EL (cell line): ENCODE results near the gene PLGRKT.
"Not testable (repeated sequence)": the region's sequence is repeated elsewhere in the genome, so short reads cannot be mapped to it uniquely, and the experiment has no call there.

Source experiments
- DNase-seq: peaks from one replicate; pipeline ENCODE4 v3.0.0-alpha.2; 2016

Gene PLGRKT

DNA sequence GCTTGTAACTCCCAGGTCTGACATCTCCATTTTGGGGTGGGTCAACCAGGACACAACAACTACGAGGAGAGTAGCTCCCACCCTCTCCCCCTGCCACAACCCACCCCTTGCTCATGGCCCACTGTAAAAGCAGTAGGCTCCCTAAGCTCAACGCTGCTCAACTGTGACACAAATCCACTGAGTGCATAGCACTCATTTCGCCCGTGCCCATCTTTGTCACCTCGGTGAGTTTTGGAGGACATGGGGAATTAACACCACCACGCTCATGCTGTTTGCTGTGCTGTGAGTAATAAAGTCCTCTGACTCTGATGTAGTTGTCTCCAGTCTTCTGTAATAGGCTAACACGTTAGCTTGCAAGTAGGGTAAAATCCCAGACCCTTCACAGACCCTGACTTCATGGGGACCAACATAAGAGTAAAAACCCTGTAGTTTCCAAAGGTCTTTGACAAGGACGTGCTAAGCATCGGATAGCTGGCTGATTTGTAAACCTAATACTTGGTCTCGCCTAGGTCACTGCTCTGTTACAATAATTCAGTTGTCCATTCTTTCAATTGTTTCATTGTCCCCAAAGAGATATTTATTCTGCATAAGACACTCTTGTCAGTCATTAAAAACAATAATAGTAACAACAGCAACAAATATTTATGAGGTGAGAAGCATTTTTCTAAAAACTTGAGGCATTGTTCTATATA lies 7.7 kb downstream of the PLGRKT start:
- no peak for DNase-seq

DNA sequence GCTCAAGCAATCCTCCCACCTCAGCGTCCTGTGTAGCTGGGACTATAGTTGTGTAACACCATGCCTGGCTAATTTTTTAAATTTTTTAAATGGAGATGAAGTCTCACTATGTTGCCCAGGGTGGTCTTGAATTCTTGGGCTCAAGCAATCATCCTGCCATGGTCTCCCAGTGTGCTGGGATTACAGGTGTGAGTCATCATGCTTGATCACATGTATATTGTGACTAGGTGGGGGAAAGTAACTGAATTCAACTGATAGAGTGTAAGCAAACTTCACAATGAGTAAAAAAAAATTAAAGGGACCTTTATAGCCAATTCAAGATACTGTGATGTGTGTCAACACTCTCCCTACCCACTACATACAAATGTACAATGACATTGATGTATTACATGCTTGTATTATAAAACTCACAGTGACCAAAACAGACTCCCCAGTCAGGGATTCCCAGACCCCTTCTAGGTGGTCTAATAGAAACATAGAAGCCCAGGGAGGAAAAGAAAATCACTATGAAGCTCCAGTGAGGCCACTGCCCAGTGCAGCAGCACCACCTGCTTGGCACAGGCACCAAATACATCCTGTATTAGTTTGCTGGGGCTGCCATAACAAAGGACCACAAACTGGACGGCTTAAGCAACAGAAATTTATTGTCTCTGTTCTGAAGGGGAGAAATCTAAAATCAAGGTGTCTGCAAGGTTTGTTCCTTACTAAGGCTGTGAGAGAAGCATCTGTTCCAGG lies 8.8 kb downstream of the PLGRKT start:
- peak; percentile 11 for DNase-seq

DNA sequence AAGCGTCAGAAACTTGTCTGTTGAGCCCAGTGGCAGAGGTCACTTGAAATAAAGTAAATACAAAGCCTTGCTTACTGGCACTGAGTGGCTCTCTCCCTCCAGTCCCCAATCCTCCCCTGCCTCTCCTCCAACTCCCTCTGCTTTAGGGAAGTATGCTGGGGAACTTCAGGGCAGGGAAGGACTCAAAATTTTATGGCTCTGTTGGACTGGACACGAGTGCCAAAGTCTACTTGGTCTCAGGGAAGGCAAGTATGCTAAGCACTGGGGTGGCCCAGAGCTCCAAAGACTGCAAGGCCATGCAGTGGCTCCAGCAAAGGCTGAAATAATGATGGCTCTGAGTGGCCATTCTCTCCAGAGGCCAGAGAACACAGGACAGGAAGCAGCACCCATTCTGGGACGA lies 9.6 kb downstream of the PLGRKT start:
- no peak for DNase-seq

DNA sequence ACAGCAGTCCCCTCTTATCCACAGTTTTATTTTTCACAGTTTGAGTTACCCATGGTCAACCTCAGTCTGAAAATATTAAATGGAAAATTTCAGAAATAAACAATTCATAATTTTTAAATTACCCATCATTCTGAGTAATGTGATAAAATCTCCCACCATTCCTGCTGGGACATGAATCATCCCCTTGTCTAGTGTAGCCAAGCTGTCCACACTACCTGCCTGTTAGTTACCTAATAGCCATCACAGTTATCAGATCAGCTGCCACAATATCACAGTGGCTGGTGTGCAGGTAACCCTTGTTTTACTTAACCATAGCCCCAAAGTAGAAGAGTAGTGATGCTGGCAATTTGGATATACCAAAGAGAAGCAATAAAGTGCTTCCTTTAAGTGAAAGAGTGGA lies 10.7 kb downstream of the PLGRKT start:
- no peak for DNase-seq

DNA sequence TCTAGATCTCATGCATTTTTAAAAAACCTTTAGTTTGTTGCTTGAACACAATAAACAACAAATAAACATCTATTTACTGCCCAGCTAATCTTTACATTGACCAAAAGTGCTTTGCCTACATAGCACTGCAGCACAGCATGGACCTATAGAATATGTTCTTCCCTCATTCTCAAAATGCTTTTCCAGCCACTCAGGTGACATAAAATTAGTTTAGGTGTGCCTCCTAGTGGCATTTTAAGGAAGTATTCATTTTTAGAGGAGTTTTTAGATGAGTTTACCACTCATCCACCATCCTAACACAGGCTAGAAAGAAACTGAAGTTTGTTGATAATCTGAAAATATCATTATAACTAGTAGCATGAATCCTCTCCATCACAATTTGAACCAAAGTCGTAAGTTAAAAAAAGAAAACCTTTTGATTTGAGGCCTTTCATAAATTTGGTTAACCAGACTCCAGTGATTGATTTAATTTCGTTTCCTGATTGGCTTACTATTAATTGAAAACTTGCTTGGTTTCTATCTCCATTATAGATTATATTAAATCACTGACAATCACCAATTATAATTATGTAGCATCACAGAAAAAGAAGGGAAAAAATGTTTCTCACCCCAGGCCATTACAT lies 12.6 kb downstream of the PLGRKT start:
- DNase-seq, result peak; percentile 34

DNA sequence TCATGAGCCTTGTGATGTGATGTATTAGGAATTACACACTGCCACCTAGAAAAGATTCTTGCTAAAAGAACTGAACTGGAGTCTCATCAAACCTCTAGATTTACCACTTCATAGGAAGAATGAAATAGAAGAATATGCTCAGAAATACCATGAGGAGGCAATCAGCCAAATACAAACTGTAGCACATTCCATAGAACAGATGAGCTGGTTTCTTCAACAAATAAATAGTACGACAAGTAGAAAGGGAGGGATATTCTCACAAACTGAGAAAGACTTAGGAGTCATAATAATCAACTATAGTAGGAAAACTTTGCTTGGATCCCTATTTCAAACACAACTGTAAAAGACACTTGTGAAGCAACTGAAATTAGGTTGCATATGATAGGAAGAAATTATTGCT lies 15.4 kb downstream of the PLGRKT start:
- no peak for DNase-seq

DNA sequence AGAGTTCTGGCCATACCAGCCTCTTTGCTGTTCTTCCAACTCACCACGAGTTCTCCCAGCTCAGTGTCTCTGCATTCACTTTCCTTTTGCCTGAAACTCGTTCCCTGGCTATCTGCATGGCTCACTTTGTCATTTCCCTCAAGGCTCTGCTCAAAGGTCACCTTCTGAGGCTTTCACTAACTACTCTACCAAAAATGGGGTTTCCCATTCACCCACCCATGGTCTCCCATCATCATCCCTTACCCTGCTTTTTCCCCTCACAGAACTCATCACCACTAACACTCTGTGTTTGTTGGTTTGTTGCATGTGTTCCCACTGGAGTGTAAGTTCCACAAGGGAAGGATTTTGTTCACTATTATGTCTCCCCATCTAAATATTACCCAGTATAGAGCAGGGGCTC lies 16.6 kb downstream of the PLGRKT start:
- no peak for DNase-seq

DNA sequence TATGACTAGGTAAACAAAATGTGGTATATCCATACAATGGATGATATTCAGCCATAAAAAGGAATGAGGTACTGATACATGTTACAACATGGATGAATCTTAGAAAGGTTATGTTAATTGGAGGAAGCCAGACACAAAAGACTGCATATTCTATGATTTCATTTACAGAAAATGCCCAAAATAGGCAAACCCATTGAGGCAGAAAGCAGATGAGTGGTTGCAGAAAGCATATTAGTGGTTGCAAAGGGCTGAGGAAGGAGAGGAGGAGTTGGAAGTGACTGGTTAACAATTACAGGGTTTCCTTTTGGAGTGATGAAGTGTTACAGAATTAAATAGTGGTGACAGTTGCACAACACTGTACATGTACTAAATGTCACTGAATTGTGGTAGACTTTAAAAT lies 17.7 kb downstream of the PLGRKT start:
- no peak for DNase-seq

DNA sequence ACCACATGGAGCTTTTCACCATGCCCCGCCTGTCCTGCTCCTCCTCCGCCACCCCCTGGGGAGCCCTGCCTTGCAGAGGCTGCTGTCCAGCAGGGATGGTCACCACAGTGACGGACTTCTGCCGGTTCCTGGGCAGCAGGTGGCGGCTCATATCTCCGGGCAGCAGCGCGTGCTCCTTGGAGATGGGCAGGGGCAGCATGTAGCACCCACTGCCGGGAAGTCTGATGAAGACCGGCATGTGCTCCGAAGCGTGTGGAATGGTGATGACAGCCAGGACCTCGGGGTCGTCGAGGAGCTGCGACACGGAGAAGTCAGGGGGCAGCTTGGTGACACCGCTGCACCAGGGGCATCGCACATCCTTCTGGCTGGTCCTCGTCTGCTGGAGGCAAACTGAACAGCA lies 19.2 kb downstream of the PLGRKT start:
- no peak for DNase-seq

DNA sequence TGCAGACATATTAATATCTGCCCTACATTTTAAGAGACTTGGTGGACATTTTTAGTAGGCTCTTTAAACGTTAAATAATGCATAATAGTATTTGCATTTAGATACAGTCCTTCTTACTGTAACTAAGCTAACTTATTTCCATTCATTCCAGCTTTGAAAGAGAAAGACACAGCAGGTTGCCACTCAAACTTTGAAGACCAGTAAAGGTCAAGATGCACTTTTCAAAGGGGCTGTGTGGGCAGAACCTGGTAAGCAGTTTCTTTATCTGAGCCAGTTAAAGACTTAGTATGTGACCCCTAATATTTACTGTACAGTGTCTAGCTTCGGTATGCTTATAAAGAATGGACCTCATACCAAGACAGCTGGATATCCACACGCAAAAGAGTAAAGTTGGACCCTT lies 20.8 kb downstream of the PLGRKT start:
- no peak for DNase-seq

DNA sequence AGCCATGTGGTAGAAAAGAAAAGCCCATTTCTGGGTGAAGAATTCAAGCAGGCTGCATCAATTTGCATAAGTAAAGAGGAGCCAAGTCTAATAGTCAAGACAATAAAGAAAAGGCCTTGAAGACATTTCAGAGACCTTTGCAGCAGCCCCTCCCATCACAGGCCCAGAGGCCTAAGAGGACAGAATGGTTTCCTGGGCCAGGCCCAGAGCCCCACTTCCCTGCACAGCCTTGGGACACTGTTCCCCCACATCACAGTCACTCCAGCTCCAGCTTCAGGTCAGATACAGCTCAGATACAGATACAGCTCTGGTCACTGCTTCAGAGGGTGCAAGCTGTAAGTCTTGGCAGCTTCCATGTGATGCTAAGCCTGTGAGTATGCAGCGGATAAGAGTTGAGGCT lies 29.1 kb downstream of the PLGRKT start:
- DNase-seq, result no peak

DNA sequence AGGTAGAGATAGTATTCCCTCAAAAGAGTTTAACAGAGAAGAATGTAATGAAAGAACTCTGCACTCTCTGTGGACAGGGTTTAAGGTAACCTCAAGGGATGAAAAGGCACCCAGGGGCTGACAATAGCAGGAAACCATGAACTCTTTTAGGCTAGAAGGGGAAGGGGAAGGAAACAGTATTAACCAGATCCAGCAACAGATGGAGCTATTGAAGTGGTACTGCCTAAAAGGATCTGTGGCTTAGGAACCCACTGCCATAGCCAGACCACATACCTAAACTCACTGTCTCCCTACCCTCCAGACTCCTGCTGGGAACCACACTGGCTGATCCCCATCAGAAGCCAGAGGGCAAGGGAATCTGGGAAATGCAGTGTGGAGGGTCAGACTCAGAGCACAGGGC lies 35.5 kb downstream of the PLGRKT start:
- no peak for DNase-seq

DNA sequence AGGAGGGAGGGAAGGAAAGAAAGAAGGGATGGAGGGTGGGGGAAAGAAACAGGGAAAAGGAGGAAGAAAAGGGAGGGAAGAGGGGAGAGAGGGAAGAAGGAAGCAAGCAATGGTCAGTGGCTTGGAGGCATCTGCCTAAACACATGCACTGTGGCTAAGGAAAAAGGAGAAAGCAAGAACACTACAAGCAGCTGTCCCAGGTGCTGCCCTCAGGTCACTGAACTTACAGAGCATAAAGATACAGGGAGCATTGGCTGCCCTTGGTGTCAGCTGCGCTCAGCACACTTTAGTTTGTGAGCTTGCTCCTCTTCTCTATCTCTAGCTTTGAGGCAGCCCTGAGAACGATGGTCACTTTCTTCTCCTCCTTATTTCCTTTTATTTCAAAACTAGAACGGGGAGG lies 40.2 kb downstream of the PLGRKT start:
- DNase-seq, result not testable (repeated sequence)

DNA sequence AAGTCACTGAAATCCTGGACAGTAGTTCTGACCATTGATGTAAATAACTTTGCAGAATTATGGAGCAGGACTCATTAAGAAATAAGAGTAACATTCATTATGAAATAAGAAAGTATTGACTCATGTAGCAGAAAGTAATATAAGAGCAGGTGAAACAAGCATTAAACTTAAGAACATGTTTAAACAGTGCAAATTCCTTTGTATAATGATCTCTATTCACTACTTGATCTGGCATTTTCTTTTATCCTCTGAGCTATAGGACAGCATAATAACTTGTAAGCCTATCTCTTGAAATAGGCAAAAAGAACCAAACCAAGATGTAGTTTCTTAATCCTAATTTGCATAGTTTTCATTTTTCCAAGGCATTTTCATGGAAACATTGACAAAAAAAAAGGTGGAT lies 42.3 kb downstream of the PLGRKT start:
- no peak for DNase-seq

DNA sequence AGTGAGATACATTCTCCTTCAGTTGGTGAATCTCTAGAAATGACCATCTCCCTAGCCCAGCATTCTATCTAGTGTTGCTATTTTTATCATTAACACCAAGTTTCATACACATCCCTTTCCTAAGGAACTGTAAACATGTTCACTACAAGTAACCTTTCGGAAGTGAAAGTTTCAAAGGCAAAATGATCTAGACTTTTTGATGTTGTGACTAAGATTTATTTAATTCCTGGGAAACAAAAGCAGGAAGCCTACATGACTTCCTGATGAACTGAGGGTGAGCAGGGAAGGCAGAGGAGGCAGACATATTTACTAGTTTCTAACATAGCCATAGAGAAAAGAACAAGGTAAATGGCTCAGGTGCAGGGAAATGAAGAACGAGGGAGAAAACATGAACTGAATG lies 43.7 kb downstream of the PLGRKT start:
- DNase-seq, result not testable (repeated sequence)

DNA sequence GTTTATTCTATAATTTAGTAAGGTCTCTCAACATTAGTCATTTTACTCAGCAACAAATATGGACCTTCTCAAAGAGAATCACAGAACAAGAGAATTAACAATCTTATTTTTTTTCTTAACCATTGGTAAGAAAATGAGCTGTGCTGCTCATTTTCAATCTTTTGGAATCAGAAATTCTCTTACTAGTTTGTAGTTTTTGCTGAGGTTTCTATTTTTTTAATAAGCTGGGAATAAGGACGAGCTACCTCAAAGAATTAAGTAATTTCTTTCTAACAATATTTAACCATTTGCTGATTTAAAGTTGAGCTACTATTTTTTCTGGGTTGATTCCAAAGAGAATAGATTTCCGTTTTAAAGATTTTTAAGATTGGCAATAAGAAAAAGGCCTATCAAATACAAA lies 44.2 kb downstream of the PLGRKT start:
- DNase-seq, result no peak

DNA sequence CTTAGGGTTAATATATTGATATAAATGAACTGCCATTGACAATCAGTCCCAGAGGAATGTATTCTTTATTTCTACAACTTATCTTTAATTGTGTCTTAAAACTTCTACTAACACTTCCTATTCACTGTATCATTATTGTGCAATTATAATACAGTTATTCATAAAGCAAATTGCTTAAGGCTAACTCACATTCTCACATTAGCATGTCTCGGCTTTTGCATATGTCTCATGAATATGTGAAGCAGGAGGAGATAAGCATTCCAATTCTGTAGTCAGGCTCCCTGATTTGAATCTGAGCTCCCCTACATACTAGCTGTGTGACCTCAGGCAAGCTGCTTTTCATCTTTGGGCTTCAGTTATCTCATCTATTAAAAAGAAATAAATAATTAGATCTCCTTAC lies 45.4 kb downstream of the PLGRKT start:
- DNase-seq, result peak; percentile 12

DNA sequence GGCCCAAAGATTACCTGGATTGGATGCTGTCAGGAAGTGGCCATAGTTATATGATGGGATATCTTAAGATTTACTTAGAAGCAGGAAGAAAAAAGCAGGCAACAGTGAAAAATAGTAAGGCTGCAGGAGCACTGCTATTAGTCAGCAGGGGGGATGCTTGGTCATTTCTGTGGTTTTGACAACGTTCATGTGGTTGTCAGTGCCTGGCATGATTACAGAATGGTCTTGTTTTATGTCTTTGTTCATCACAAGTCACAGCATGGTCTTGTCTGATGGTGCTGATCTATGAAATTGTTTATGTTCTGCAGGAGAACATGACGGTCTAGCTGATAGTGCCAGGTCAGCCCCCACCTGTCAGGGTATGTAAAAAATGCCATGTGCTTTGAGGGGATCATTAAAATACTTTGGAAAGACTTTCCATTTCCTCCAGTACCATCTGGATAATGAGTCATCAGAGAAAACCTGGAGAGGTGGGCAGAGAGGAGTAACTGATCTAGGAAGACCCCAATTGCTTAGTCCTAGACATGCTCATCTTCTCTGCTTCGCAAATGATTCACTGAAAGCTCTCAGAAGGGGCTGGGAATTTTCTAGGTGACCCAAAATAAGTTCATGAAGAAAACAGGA lies 48.5 kb downstream of the PLGRKT start:
- peak; percentile 87 for DNase-seq

DNA sequence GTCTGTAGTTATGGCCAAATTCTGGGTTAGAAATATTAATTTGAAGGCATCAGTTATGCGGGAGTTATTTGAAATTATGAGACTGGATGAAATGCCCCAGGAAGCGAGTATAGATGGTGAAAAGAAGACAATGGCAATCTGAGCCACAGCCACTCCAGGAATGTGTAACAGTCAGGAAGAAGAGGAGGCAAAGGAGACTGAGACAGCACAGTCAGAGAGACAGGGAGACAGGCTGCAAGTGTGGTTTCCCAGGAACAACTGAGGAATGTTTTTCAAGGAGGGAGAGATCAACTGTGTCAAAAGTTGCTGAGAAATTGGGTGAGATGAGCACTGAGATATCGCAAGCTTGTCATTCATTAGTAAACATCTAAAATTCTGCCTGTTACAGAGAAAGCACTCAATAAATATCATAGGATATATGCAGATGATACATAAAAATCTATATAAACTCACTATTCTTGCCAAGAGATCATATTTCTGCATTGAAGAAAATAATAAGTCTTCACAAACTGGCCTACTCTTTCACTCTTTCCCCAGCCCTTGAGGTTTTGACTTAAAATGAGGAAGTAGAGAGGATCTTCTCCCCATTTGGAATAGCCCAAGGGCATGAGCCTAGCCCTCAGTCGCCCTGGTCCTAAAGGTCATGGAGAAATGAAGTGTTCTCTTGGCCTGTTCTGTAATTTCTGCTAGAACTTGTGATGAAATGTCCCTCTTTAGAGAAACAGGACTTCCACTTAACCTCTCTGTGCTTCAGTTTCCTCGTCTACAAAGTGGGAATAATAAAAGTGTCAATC lies 49.5 kb downstream of the PLGRKT start:
- DNase-seq, result peak; percentile 38

DNA sequence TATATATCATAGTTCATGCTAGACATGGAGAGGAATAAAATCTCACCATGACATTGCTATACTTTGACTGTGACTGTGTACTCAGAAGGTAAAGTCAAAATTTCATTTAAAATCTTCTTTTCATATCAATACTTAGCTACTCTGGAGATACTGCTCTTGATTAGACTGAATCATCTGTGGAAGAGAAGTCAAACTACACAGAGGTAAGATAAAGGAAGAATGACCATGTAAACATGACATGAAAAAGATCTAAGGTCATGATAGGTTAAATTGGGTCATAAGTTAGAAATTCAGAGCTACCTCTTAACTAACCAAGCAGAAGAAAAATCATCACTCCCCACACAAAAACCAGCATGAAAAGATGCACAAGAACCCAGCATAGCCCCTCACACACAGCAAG lies 53.3 kb downstream of the PLGRKT start:
- no peak for DNase-seq

DNA sequence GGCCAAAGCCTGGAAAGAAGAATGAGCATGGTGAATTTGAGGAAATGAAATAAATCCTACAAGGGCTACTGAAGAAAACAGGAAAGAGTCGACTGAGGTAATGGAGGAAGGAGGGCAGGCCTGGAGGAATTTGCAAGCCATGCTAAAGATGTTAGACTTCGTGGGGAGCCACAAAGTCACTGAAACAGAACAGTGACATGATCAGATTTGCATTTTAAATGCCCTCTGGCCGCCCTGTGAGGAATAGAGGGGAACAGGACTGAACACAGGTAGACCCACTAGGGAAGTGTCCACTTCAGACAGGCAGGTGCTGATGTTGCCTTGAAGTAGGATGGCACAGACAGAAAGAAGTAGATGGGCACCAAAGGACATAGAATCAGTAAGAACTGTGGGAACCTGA lies 55.2 kb downstream of the PLGRKT start:
- DNase-seq, result no peak

DNA sequence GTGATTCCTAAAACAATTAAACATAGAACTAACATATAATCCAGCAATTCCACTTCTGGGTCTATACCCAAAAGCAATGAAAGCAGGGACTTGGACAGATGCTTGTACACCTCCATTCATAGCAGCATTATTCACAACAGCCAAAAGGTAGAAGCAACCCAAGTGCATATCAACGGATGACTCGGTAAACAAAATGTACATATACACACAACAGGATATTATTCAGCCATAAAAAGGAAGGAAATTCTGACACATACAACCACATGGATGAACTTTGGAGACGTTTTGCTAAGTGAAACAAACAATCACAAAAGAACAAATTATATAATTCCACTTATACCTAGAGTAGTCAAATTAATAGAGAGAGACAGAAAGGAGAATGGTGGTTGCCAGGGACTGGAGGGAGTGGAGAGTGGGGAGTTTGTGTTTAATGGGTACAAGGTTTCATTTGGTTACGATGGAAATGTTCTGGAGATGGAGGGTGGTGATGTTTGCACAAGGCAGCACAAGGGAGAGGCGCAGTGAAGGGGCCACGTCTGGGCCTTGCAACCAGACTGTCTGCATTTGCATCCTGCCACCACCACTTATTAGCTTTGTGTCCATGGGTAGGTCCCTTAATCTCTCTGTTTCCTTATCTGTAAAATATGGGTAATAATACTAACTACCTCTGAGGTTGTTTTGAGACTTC lies 61.8 kb downstream of the PLGRKT start:
- no peak for DNase-seq
